Right atrium auricular region (tissue), 2 donors: ENCODE measurements around the gene CLDN15. TPM values are rescaled to one million over a fixed set of nuclear protein-coding genes. Genes with fewer than 3 reads are reported as not detected.
"Not testable (repeated sequence)": the region's sequence is repeated elsewhere in the genome, so short reads cannot be mapped to it uniquely, and the experiment has no call there.

Experiments used
- DNase-seq: peaks from one replicate; pipeline ENCODE4 v3.0.0-alpha.2; 2019; ENCODE audit warnings: low spot score
- H3K27ac ChIP-seq, 2 donors: fragments of 200-600 bp; sonication (generic); 1 replicate in 1 of 2; 2 replicates in 1 of 2; pipeline ENCODE4 v1.5.1; 2016 to 2019
- H3K27me3 ChIP-seq, 2 donors: fragments of 200-600 bp; sonication (generic); one replicate each; pipeline versions ENCODE4 v1.5.1 to v1.6.0; 2017 to 2019
- H3K36me3 ChIP-seq: fragments of 200-600 bp; sonication (generic); one replicate; pipeline ENCODE4 v1.5.1; 2016
- H3K4me1 ChIP-seq, 2 donors: fragments of 200-600 bp; sonication (generic); one replicate each; pipeline versions ENCODE4 v1.5.1 to v1.6.0; 2017 to 2019
- H3K4me3 ChIP-seq, 2 donors: fragments of 200-600 bp; sonication (generic); 1 replicate in 1 of 2; 2 replicates in 1 of 2; pipeline ENCODE4 v1.5.1; 2017 to 2019; ENCODE audit warnings: mild to moderate bottlenecking in 1 of 2, moderate library complexity in 1 of 2
- H3K9me3 ChIP-seq, 2 donors: fragments of 200-600 bp; sonication (generic); one replicate each; pipeline ENCODE4 v1.5.1; 2019
- total RNA-seq, 2 donors: library from RNA; depleted of rRNA; stranded (reverse); fragments of >200 nt; gene quantifications; one replicate each; pipeline ENCODE4 v1.1.0, GENCODE V29; 2016
- TF ChIP-seq, protein P1 (sequence below), 2 donors: fragments of 200-600 bp; sonication (generic); IDR thresholded peaks; one replicate each; pipeline ENCODE4 v1.5.1; 2019; ENCODE audit warnings: antibody characterized with exemption in 2 of 2

Gene CLDN15
- total RNA-seq, 2 donors from 2014 or later = 16.5 to 50.2 TPM

DNA sequence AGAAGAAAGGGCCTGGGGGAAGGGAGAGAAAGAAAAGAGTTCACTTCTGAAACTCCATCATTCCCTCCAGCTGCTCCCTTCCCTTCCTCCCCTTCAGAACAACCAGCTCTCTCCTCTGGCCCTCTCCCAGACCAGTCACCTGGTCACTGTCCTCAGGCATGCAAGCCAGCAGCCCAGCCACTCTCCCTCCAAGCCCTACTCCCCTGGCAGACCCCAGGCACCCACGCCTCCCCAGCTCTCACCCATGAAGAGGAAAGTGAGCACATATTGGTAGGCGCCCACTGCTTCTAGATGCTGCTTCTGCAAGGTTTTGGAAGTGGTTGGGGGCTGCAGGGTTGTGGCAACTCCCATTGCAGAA lies 37.1 kb downstream of the CLDN15 start:
- peaks cover 0 to 9% of the 10 kb centered on the region in 2 donors for H3K4me1 ChIP-seq

DNA sequence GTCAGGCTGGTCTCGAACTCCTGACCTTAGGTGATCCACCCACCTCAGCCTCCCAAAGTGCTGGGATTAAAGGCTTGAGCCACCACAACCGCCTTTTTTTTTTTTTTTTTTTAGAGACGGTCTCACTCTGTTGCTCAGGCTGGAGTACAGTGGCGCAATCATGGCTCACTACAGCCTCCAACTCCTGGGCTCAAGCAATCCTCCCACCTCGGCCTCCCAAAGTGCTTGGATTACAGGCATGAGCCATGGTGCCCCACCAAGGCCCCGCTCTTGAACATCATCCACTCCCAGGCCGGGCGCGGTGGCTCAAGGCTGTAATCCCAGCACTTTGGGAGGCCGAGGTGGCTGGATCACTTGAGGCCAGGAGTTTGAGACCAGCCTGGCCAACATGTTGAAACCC lies 38.1 kb downstream of the CLDN15 start:
- not testable (repeated sequence) for H3K9me3 ChIP-seq, H3K4me3 ChIP-seq, DNase-seq, H3K27ac ChIP-seq, H3K36me3 ChIP-seq, H3K4me1 ChIP-seq
- H3K27me3 ChIP-seq = peaks cover 12 to 15% of the 10 kb centered on the region in 2 donors

More for the DNA sequence above, 37.1 kb downstream of the CLDN15 start:
- Histone ChIP-seq H3K4me3 (no peak overlapping the region), H3K9me3 (no peaks in the 10 kb centered on the region), H3K27me3 (peaks cover 12 to 15% of the 10 kb centered on the region in 2 donors), H3K36me3 (no peaks in the 10 kb centered on the region), H3K27ac (no peak overlapping the region)
- TF ChIP-seq, protein P1, sequence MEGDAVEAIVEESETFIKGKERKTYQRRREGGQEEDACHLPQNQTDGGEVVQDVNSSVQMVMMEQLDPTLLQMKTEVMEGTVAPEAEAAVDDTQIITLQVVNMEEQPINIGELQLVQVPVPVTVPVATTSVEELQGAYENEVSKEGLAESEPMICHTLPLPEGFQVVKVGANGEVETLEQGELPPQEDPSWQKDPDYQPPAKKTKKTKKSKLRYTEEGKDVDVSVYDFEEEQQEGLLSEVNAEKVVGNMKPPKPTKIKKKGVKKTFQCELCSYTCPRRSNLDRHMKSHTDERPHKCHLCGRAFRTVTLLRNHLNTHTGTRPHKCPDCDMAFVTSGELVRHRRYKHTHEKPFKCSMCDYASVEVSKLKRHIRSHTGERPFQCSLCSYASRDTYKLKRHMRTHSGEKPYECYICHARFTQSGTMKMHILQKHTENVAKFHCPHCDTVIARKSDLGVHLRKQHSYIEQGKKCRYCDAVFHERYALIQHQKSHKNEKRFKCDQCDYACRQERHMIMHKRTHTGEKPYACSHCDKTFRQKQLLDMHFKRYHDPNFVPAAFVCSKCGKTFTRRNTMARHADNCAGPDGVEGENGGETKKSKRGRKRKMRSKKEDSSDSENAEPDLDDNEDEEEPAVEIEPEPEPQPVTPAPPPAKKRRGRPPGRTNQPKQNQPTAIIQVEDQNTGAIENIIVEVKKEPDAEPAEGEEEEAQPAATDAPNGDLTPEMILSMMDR (IDR thresholded peaks at IDR 0.05) = no peak
- DNase-seq = no peak

DNA sequence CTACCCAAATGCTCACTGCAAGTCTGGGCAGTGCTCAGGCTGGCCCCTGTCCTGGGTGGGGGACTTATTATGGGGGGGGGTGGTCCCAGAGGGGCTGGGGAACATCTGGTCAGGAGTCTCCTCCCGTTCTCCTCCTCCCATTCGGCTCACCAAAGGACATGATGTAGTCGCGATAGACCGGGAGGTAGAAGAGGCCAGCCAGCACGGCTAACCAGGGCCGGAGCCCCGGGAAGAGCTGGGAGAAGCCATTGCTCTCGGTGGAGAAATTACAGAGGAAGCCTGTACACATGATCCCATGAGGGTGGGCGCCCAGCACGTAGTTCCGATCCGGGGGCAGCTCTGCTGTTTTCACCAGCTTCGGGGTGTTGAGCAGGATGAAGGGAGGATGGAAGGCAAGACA lies 39.1 kb downstream of the CLDN15 start:
- no peak overlapping the region for H3K4me3 ChIP-seq
- TF ChIP-seq, protein P1 (IDR thresholded peaks at IDR 0.05) = no peak
- H3K9me3 ChIP-seq = no peaks in the 10 kb centered on the region
- no peak overlapping the region for H3K27ac ChIP-seq
- H3K27me3 ChIP-seq = peaks cover 12 to 15% of the 10 kb centered on the region in 2 donors
- peaks cover 0 to 9% of the 10 kb centered on the region in 2 donors for H3K4me1 ChIP-seq
- H3K36me3 ChIP-seq = no peaks in the 10 kb centered on the region
- no peak for DNase-seq

- no peaks in the 10 kb centered on the region for H3K9me3 ChIP-seq
- no peak overlapping the region for H3K27ac ChIP-seq
- peaks cover 12 to 15% of the 10 kb centered on the region in 2 donors for H3K27me3 ChIP-seq
- H3K36me3 ChIP-seq = no peaks in the 10 kb centered on the region
- TF ChIP-seq, protein P1 (IDR thresholded peaks at IDR 0.05) = no peak
- H3K4me1 ChIP-seq = peaks cover 0 to 9% of the 10 kb centered on the region in 2 donors
- DNase-seq = no peak
- no peak overlapping the region for H3K4me3 ChIP-seq
These were observed 39.6 kb downstream of the CLDN15 start for GRCh38 chr7:101197991-101198390.

DNA sequence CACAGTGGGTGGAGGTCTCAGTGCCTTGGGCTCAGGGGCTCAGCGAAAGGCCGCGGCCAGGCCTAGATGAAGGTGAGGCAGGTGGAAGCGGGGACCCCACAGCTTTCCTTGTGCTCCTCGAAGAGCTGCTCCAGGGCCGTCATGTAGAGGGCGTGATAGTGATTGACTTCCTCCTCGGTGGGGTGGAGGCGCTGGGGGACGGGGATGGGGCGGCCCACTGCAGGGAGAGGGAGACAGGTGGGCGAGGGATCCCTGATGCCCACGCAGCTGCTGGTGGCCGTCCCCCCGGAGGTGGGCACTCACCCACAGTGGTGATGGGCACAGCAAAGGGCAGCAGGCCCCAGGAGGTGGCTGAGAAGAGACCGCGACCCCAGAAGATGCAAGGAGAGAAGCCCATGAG lies 41.7 kb downstream of the CLDN15 start:
- no peaks in the 10 kb centered on the region for H3K4me1 ChIP-seq
- no peak overlapping the region for H3K27ac ChIP-seq
- H3K36me3 ChIP-seq = no peaks in the 10 kb centered on the region
- no peaks in the 10 kb centered on the region for H3K27me3 ChIP-seq
- DNase-seq = no peak
- H3K4me3 ChIP-seq = no peak overlapping the region
- TF ChIP-seq, protein P1 (IDR thresholded peaks at IDR 0.05) = no peak
- H3K9me3 ChIP-seq = no peaks in the 10 kb centered on the region

- H3K9me3 ChIP-seq = no peaks in the 10 kb centered on the region
- H3K4me3 ChIP-seq = no peak overlapping the region
- H3K27ac ChIP-seq = no peak overlapping the region
- no peaks in the 10 kb centered on the region for H3K4me1 ChIP-seq
- H3K36me3 ChIP-seq = no peaks in the 10 kb centered on the region
- no peak for DNase-seq
- TF ChIP-seq, protein P1 (IDR thresholded peaks at IDR 0.05) = no peak
- no peaks in the 10 kb centered on the region for H3K27me3 ChIP-seq
These were observed 48.5 kb downstream of the CLDN15 start for GRCh38 chr7:101189109-101189508.
